KMS-11 (cell line): ENCODE results near the gene MYO9B.

Experiments used
- H2AFZ ChIP-seq: fragments of 200-600 bp; sonication (generic); 2 replicates; pipeline ENCODE4 v1.6.1; 2016; ENCODE audit warnings: antibody characterized with exemption, mixed run types, low read depth
- H3K27ac ChIP-seq: fragments of 200-600 bp; sonication (generic); 2 replicates; pipeline ENCODE4 v1.6.1; 2016; ENCODE audit warnings: mild to moderate bottlenecking, mixed run types
- H3K27me3 ChIP-seq: fragments of 200-600 bp; sonication (generic); 2 replicates; pipeline ENCODE4 v1.6.1; 2017; ENCODE audit warnings: mild to moderate bottlenecking, low read depth, mixed run types, moderate library complexity; ENCODE audit not compliant: insufficient read depth
- H3K36me3 ChIP-seq: fragments of 200-600 bp; sonication (generic); 2 replicates; pipeline ENCODE4 v1.6.1; 2017; ENCODE audit warnings: mild to moderate bottlenecking, mixed run types; ENCODE audit not compliant: insufficient read depth
- H3K4me1 ChIP-seq: fragments of 200-600 bp; sonication (generic); 2 replicates; pipeline ENCODE4 v1.6.1; 2016; ENCODE audit warnings: mild to moderate bottlenecking, low read depth, mixed run types; ENCODE audit not compliant: poor library complexity, severe bottlenecking
- H3K4me2 ChIP-seq: fragments of 200-600 bp; sonication (generic); 2 replicates; pipeline ENCODE4 v1.7.0; 2016; ENCODE audit warnings: mild to moderate bottlenecking, mixed run types
- H3K4me3 ChIP-seq: fragments of 200-600 bp; sonication (generic); IDR thresholded peaks from 2 replicates; pipeline ENCODE4 v1.6.1; 2017; ENCODE audit warnings: low read depth, low read length, mixed read lengths; ENCODE audit not compliant: insufficient read depth
- H3K79me2 ChIP-seq: fragments of 200-600 bp; sonication (generic); 2 replicates; pipeline ENCODE4 v1.6.1; 2016; ENCODE audit warnings: low read depth, mixed run types; ENCODE audit not compliant: insufficient read depth
- H3K9ac ChIP-seq: fragments of 200-600 bp; sonication (generic); 2 replicates; pipeline ENCODE4 v1.6.1; 2016; ENCODE audit warnings: mild to moderate bottlenecking, mixed run types
- H4K20me1 ChIP-seq: fragments of 200-600 bp; sonication (generic); 2 replicates; pipeline ENCODE4 v1.6.1; 2016; ENCODE audit warnings: mild to moderate bottlenecking, mixed run types; ENCODE audit not compliant: insufficient read depth
- TF ChIP-seq, protein P1 (sequence below): fragments of 200-600 bp; sonication (generic); conservative IDR thresholded peaks from 2 replicates; pipeline ENCODE4 v1.6.1; 2017; ENCODE audit warnings: low read depth, mild to moderate bottlenecking, antibody characterized with exemption, low read length, moderate library complexity, mixed read lengths

MYO9B gene

DNA sequence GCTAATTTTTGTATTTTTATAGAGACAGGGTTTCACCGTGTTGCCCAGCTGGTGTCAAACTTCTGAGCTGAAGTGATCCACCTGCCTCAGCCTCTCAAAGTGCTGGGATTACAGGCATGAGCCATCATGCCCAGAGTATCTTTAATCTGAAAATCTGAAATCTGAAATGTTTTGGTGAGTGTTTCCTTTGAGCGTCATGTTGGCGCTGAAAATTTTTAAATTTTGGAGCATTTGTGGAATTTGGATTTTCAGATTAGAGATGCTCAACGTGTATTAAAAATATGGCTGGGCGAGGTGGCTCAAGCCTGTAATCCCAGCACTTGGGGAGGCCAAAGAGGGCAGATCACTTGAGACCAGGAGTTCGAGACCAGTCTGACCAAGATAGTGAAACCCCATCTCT, 43.8 kb upstream of the MYO9B start:
- no peaks in the 10 kb centered on the region for H3K36me3 ChIP-seq
- H3K4me3 ChIP-seq, result no peak overlapping the region
- H3K4me2 ChIP-seq, result no peak overlapping the region
- peaks cover 15% of the 10 kb centered on the region; the same call in 1 of the 2 replicates for H3K27me3 ChIP-seq
- no peak overlapping the region for H3K9ac ChIP-seq
- no peak overlapping the region for H2AFZ ChIP-seq
- H4K20me1 ChIP-seq, result no peaks in the 10 kb centered on the region
- no peaks in the 10 kb centered on the region for H3K79me2 ChIP-seq
- no peaks in the 10 kb centered on the region for H3K4me1 ChIP-seq
- no peak overlapping the region for H3K27ac ChIP-seq
- TF ChIP-seq, protein P1, sequence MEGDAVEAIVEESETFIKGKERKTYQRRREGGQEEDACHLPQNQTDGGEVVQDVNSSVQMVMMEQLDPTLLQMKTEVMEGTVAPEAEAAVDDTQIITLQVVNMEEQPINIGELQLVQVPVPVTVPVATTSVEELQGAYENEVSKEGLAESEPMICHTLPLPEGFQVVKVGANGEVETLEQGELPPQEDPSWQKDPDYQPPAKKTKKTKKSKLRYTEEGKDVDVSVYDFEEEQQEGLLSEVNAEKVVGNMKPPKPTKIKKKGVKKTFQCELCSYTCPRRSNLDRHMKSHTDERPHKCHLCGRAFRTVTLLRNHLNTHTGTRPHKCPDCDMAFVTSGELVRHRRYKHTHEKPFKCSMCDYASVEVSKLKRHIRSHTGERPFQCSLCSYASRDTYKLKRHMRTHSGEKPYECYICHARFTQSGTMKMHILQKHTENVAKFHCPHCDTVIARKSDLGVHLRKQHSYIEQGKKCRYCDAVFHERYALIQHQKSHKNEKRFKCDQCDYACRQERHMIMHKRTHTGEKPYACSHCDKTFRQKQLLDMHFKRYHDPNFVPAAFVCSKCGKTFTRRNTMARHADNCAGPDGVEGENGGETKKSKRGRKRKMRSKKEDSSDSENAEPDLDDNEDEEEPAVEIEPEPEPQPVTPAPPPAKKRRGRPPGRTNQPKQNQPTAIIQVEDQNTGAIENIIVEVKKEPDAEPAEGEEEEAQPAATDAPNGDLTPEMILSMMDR, result no peak

DNA sequence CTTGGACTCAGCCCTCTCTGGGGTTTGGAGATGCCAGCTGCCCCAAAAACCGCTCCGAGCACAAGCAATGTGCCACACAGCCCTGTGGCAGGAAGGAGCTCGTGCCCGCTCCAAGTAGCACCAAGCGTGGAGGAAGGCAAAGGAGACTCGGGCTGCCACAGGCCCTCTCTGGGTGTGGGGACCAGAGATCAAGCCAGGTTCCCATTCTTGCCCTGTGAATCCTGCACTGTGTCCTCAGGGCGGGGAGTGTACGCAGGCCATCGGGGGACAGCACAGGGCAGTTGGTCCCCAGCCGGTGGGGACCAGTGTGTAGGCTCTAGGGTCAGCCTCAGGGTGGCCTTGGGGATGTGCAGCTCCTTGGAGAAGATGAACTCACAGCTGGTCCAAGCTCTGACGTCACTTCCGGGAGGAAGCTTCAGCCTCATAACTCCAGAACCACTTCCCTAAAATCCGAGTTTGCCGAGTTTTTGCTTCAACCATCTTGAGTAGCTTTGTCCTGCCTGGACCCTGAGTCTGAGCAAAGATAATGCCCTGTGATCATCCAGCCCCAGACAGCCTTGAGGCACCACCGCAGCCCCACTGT, 39.6 kb upstream of the MYO9B start:
- H3K79me2 ChIP-seq, result no peaks in the 10 kb centered on the region
- H3K36me3 ChIP-seq, result no peaks in the 10 kb centered on the region
- TF ChIP-seq, protein P1, result no peak
- H3K4me3 ChIP-seq, result no peak overlapping the region
- no peak overlapping the region for H2AFZ ChIP-seq
- peaks cover 19% of the 10 kb centered on the region; the same call in 1 of the 2 replicates for H3K27me3 ChIP-seq
- no peak overlapping the region for H3K27ac ChIP-seq
- H3K4me2 ChIP-seq, result no peak overlapping the region
- H3K9ac ChIP-seq, result no peak overlapping the region
- no peaks in the 10 kb centered on the region for H3K4me1 ChIP-seq
- no peaks in the 10 kb centered on the region for H4K20me1 ChIP-seq

- no peak overlapping the region for H3K4me2 ChIP-seq
- no peaks in the 10 kb centered on the region for H3K36me3 ChIP-seq
- TF ChIP-seq, protein P1, result no peak
- H3K4me3 ChIP-seq, result no peak overlapping the region
- no peaks in the 10 kb centered on the region for H3K4me1 ChIP-seq
- H2AFZ ChIP-seq, result no peak overlapping the region
- peaks cover 19% of the 10 kb centered on the region; the same call in 1 of the 2 replicates for H3K27me3 ChIP-seq
- H4K20me1 ChIP-seq, result no peaks in the 10 kb centered on the region
- no peaks in the 10 kb centered on the region for H3K79me2 ChIP-seq
- no peak overlapping the region for H3K9ac ChIP-seq
- no peak overlapping the region for H3K27ac ChIP-seq
Measured at GRCh38 chr19:17036640-17037039, 38.9 kb upstream of the MYO9B start.

- Histone ChIP-seq H3K9ac (no peak overlapping the region), H3K27me3 (peaks cover 18% of the 10 kb centered on the region; the same call in 1 of the 2 replicates), H3K4me3 (no peak overlapping the region), H3K4me1 (no peaks in the 10 kb centered on the region), H4K20me1 (no peaks in the 10 kb centered on the region), H3K79me2 (no peaks in the 10 kb centered on the region), H2AFZ (no peak overlapping the region), H3K36me3 (no peaks in the 10 kb centered on the region), H3K27ac (no peak overlapping the region), H3K4me2 (no peak overlapping the region)
- TF ChIP-seq, protein P1, result no peak
Measured at GRCh38 chr19:17037184-17037583, 38.4 kb upstream of the MYO9B start.
